ENCODE results near the gene BTBD17.

BTBD17 gene

DNA sequence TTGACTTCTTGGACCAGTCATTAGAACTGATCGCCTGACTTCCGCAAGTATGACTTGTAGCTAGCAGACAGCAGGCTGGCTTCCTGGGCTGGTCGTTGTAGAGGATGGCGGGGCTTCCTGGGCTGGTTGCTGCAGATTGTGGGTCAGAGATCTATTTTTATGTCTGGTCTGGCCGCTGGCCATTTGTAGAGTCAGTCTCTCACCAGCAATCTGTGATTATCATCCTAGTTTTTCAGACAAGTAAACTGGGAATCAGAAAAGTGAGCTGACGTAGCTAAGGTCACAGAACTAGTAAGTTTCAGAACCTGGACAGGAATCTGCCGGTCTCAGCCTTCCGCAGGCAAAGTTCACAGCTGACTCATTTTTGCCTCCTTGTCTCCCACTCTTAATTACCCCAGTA, 24.7 kb upstream of the BTBD17 start:
- Histone ChIP-seq H3K27ac (no peak overlapping the region), H3K4me3 (ENCODE audit: low read depth in 1 of 2, low read length in 1 of 2) (no peak overlapping the region), H3K27me3 (peaks cover 10% of the 10 kb centered on the region), H3K4me1 (ENCODE audit: control insufficient read depth in 1 of 2, insufficient read depth in 1 of 2, low read depth in 1 of 2, low read length in 1 of 2) (peaks cover 10 to 13% of the 10 kb centered on the region in 2 experiments), H3K9me3 (no peaks in the 10 kb centered on the region), H3K36me3 (no peaks in the 10 kb centered on the region)
- TF ChIP-seq, protein P1, sequence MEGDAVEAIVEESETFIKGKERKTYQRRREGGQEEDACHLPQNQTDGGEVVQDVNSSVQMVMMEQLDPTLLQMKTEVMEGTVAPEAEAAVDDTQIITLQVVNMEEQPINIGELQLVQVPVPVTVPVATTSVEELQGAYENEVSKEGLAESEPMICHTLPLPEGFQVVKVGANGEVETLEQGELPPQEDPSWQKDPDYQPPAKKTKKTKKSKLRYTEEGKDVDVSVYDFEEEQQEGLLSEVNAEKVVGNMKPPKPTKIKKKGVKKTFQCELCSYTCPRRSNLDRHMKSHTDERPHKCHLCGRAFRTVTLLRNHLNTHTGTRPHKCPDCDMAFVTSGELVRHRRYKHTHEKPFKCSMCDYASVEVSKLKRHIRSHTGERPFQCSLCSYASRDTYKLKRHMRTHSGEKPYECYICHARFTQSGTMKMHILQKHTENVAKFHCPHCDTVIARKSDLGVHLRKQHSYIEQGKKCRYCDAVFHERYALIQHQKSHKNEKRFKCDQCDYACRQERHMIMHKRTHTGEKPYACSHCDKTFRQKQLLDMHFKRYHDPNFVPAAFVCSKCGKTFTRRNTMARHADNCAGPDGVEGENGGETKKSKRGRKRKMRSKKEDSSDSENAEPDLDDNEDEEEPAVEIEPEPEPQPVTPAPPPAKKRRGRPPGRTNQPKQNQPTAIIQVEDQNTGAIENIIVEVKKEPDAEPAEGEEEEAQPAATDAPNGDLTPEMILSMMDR (IDR thresholded peaks at IDR 0.05), result no peak

DNA sequence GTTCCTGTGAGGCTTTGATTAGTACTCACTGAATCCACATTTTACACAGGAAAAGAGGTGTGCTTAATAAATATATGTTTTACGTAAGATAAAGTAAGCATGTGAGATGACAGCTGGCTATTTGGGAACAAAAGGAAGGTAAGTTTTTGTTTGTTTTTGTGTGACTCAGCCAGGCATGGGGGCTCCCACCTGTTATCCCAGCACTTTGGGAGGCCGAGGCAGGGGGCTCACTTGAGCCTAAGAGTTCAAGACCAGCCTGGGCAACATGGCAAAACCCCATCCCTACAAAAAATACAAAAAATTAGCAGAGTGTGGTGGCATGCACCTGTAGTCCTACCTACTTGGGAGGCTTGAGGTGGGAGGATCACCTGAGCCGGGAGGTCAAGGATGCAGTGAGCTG, 23.5 kb upstream of the BTBD17 start:
- no peaks in the 10 kb centered on the region for H3K9me3 ChIP-seq
- H3K27me3 ChIP-seq, result peaks cover 11% of the 10 kb centered on the region
- no peak overlapping the region for H3K4me3 ChIP-seq (ENCODE audit: low read depth in 1 of 2, low read length in 1 of 2)
- no peaks in the 10 kb centered on the region for H3K36me3 ChIP-seq
- peaks cover 0 to 5% of the 10 kb centered on the region in 2 experiments for H3K4me1 ChIP-seq (ENCODE audit: control insufficient read depth in 1 of 2, insufficient read depth in 1 of 2, low read depth in 1 of 2, low read length in 1 of 2)
- no peak overlapping the region for H3K27ac ChIP-seq
- TF ChIP-seq, protein P1 (IDR thresholded peaks at IDR 0.05), result no peak

DNA sequence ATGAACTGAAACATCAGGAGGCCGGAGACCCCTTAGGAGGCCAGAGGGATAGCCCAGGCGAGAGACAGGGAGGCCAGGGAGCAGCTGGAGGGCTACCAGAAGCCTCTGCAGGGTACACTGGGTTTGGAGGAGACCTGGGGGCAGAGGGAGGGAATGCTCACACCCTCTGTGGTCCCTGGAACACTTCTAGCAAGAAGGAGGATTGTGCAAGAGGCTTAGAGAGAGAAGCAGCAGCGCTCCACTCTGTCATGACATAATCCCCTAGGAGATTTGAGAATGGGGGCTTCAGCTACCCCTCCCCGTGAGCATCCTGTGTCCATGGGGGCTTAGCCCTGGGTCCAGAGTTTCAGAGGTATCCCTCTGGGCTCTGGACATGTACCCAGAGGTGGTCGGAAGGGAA, 21.5 kb upstream of the BTBD17 start:
- peaks cover 6 to 8% of the 10 kb centered on the region in 2 experiments for H3K4me1 ChIP-seq (ENCODE audit: control insufficient read depth in 1 of 2, insufficient read depth in 1 of 2, low read depth in 1 of 2, low read length in 1 of 2)
- no peaks in the 10 kb centered on the region for H3K9me3 ChIP-seq
- peaks cover 15% of the 10 kb centered on the region for H3K27me3 ChIP-seq
- H3K36me3 ChIP-seq, result no peaks in the 10 kb centered on the region
- no peak overlapping the region for H3K27ac ChIP-seq
- TF ChIP-seq, protein P1 (IDR thresholded peaks at IDR 0.05), result no peak
- no peak overlapping the region for H3K4me3 ChIP-seq (ENCODE audit: low read depth in 1 of 2, low read length in 1 of 2)

DNA sequence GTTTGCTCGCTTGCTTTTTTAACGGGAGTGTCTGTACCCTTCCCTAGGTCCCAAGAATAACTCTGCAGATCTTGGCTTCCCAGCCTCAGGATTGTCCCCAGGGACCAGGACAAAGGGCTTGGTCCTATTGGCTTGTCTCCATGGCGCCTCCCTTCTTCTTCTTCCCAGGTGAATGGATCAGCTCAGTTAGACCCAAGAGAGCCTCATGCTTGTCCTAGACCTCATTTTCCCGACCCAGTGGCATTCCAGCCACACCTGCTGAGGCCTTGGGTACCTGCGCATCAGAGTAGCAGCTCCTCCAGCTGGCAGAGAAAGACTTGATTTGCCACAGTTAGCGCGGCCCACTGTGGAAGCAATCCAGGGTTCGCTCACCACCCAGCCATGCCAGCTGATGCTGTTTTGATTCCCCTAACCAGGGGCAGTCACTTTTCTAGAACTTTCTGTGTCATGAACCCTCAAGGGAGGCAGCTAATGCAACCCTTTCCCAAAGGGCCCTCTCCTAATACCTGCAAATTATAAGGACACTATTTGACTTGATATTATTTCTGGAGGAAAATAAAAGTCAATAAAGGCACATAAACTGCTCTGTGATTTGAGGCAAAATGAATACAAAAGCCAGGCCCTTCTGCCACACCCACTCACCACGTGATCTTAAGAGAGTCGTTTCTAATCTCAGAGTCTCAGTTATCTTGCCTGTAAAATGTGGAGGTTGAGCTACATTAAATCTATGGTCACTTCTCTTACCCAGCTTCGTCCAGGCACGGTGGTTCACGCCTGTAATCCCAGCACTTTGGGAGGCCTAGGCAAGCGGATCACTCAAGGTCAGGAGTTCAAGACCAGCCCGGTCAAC, 19.5 kb upstream of the BTBD17 start:
- Histone ChIP-seq H3K4me3 (ENCODE audit: low read depth in 1 of 2, low read length in 1 of 2) (no peak overlapping the region), H3K27ac (no peak overlapping the region), H3K4me1 (ENCODE audit: control insufficient read depth in 1 of 2, insufficient read depth in 1 of 2, low read depth in 1 of 2, low read length in 1 of 2) (peaks cover 6 to 8% of the 10 kb centered on the region in 2 experiments), H3K36me3 (no peaks in the 10 kb centered on the region), H3K27me3 (peaks cover 11% of the 10 kb centered on the region), H3K9me3 (no peaks in the 10 kb centered on the region)
- TF ChIP-seq, protein P1 (IDR thresholded peaks at IDR 0.05), result no peak

DNA sequence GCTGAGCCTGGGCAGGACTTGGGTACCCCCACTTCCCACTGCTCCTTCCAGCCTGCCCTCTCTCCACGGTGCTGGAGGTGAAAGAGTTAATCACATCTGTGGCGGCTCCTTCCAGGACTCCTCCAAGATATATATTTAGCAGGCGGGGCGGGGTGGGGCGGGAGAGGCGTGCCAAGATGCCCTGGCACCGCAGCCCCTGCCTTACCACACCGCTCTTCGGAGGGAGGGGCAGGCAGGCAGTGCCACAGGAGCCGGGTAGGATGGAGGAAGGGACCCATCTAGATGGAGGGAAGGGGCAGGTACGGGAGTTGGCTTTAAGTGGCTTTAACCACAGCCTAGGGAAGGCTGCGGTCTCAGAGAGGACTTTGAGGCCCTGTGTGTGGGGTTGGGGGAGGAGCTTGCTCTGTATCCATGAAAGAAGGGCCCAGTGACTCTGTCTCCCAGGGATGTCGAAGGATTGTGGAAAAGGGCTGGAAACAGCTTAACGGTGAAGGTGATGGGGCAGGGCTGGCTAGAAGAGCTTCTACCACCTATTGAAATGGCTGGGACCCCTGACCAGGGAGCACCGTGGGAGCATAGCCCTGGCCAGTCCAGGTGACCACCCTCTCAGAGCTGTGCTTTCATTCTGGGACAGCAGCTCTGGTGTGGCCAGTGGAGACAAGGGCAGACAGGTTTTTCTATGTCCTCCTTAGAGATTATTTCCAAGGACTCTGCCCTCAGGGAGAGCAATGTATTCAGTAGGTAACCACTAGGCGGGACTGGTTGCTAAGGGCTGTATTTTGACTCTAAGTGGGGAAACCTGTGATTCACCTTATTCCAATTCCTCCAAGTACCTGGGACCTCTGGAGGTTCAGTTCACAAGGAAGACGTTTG, 18.7 kb upstream of the BTBD17 start:
- H3K27me3 ChIP-seq, result peaks cover 17% of the 10 kb centered on the region
- no peak overlapping the region for H3K4me3 ChIP-seq (ENCODE audit: low read depth in 1 of 2, low read length in 1 of 2)
- no peak overlapping the region for H3K27ac ChIP-seq
- TF ChIP-seq, protein P1 (IDR thresholded peaks at IDR 0.05), result no peak
- no peaks in the 10 kb centered on the region for H3K9me3 ChIP-seq
- peaks cover 6 to 8% of the 10 kb centered on the region in 2 experiments for H3K4me1 ChIP-seq (ENCODE audit: control insufficient read depth in 1 of 2, insufficient read depth in 1 of 2, low read depth in 1 of 2, low read length in 1 of 2)
- no peaks in the 10 kb centered on the region for H3K36me3 ChIP-seq
